Measurements from ENCODE around the gene RNF5.
"Not testable (repeated sequence)": the region's sequence is repeated elsewhere in the genome, so short reads cannot be mapped to it uniquely, and the experiment has no call there.

Gene RNF5

DNA sequence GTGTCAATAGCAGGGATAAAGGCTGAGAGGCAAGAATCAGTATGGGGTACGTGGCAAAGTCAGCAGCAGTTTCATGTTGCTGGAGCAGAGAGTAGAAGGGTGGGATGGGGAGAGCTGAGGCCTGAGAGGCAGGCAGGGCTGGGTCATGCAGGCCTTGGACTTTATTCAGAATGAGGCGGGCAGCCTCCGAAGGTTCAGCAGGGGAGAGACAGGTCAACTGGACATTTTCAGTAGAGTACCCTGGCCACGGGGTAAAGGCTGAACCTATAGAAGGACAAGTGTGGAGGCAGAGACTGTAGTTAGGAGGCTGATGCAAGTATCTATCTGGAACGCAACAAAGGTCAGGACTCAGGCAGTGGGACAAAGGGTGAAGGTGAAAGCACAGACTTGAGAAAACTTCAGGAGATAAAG is 32.0 kb downstream of the RNF5 start:
- no peak for DNase-seq (ENCODE audit: low spot score)

DNA sequence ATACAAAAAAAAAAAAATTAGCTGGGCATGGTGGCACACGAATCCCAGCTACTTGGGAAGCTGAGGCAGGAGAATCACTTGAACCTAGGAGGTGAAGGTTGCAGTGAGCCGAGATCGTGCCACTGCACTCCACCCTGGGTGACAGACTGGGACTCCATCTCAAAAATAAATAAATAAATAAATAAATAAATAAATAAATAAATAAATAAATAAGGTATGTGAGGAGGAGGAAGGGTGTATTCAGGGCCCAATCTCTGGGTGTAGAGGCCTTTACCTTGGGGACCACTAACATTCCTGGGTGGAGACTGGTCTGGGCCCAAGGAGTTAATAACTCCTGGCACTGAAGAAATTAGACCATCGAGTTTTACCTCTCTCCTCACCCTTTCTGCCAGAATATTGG is 33.2 kb downstream of the RNF5 start:
- DNase-seq (ENCODE audit: low spot score) = not testable (repeated sequence)

DNA sequence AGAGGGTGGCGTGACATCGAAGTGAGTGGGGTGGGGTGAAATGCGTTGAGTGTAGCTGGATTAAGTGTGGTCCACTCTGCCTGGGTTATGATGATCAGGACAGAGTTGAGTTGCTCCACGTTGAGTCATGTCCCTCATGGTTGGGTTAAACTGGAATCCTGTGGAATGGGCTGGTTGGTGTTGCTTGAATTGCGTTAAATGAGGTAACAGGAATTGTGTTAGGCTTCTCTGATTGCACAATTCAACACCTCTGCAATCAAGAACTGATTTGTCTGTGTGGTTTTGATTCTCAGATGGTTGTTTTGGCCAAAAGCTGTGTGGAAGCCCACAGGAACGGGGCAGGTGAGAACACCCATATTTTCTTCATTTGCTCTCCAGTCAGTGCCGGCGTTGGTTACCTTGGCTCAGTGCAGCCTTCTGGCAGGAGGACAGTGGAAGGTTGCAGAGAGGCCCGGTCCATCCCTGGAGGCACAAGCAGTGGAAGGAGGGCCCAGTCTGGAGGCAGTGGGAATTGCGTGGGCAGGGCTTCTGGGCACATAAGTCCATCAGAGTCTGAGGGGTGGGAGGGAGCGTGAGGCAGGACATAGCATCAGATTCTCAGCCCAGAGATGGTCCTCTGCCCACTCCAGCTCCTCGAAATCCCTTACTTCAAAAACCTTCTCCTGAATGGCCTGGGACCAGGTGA is 34.0 kb downstream of the RNF5 start:
- DNase-seq (ENCODE audit: low spot score) = no peak

- DNase-seq (ENCODE audit: low spot score) = no peak
Measured at GRCh38 chr6:32213649-32214048, 35.4 kb downstream of the RNF5 start.

DNA sequence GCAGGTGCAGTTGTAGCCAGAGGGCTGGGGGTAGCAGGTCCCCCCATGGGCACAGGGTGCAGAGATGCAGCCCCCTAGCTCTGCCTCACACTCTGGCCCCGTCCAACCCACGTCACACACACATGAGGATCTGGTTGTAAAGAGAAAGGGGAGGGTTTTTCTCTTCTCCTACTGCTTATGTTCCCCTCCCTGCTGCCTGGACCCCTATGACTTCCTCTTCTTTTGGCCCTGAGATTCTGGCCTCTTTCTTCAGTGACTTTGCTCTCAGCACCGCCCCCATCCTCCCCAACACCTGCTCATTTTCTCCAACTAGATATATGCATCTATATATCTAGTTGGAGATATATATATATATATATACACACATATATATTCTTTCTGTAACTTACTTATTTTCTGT is 35.9 kb downstream of the RNF5 start:
- DNase-seq (ENCODE audit: low spot score) = no peak

DNA sequence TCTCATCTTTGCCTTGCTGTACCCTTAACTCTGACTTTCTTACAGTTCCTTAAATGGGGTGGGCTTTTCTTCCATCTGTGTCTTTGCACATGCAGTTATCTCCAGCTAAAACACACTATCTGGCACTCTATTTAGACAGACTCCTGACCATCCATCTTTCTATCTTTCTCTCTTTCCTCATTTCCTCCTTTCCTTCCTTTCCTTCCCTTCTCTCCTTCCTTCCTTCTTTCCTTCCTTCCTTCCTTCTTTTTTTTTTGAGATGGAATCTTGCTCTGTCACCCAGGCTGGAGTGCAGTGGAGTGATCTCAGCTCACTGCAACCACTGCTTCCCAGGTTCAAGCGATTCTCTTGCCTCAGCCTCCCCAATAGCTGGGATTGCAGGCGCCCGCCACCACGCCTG is 37.4 kb downstream of the RNF5 start:
- DNase-seq (ENCODE audit: low spot score) = no peak

- no peak for DNase-seq (ENCODE audit: low spot score)
Measured at GRCh38 chr6:32216285-32216684, 38.1 kb downstream of the RNF5 start.

GRCh38 chr6:32216998-32217397 is 38.8 kb downstream of the RNF5 start:
- no peak for DNase-seq (ENCODE audit: low spot score)

DNA sequence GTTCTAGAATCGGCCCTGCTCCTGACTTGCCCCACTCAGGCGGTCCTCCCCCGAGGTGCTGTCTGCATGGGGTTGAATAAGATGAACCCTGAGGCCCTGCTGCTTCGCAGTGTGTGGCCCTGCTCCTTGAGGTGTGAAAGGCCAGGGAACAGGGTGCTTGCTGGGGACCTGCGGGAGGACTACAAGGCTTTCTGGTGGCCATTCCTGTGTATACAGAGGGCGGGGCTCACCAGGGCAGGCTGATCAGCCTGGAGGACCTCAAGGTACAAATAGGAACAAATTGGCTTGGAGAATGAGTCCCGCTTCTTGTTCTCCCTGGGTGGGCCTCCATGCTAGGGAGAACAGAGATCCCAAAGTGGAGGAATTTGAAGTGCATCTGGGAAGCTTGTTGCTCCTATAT is 40.0 kb downstream of the RNF5 start:
- no peak for DNase-seq (ENCODE audit: low spot score)

- no peak for DNase-seq (ENCODE audit: low spot score)
Measured at GRCh38 chr6:32220021-32220420, 41.8 kb downstream of the RNF5 start.

GRCh38 chr6:32222333-32223230 is 44.4 kb downstream of the RNF5 start:
- no peak for DNase-seq (ENCODE audit: low spot score)

DNA sequence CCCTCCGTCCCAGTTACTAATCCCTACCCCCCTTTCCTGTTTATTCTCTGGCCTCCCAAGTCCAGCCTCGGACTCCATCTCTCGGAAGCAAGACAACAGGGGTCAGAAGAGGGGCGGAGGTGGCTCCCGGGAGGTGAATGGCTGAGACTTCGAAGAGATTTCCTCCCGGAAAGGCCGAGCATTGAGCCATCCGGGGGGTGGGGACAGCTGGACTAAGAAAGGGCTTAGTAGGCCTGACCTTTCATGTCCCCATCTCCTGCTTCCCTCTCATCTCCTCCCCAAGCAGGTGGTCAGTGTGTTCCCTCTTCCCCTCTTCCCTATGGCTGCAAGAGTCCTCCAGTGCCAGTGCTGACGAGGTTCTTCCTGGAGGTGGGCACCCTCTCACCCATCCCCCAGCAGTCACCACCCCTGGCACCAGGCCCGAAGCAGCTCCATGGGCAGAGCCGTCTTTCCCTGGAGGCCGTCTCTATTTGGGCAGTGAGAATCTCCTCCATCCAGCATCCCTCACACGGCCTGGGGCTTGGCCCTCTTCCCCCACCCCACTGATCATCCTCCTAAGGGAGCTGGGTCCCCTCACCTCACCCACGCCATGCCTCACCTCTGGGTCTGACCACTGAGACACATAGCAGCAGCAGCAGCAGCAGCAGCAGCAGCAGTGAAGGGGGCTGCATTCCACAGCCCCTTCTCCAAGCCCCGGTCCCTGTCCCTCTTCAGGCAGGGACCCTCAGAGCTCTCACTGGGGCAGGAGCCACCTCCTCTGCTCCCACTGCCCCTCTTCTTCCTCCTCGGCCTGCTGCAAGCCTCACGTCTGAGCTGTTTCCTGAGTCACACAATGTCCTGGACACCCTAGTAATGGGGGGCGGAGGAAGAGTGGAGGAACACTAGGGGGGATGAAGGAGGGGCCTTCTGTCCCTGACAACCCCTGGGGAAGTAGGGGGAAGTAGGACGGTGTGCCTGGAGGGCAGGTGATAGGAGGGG is 45.3 kb downstream of the RNF5 start, which contains the start of gene NOTCH4:
Gene NOTCH4, minus strand, starts transcription at position 810 of the 978 bp plus-strand sequence. Its CDS starts 139 bp downstream, at position 671.
- no peak for DNase-seq (ENCODE audit: low spot score)

GRCh38 chr6:32224696-32225095 is 46.5 kb downstream of the RNF5 start:
- DNase-seq (ENCODE audit: low spot score) = no peak

DNA sequence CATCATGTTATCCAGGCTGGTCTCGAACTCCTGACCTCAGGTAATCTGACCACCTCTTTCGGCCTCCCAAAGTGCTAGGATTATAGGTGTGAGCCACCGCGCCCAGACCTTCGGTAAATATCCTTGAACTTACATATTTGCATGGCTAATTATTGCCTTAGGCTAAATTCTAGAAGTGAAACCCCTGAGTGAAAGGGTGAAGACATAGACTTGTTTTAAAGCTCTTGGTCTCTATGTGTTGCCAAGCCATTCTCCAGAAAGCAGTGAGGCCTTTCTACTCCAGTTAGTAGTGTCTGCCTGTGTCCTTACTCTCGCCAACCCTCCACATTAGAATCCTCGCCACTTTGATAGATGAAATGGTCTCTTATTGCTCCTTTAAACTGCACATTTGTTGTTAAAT is 48.2 kb downstream of the RNF5 start:
- DNase-seq (ENCODE audit: low spot score) = no peak

Data from SW480 (cell line).